Endothelial cell of umbilical vein (primary cell): ENCODE data around the gene GAB2. TPM values are rescaled to one million over a fixed set of nuclear protein-coding genes. Genes with fewer than 3 reads are reported as not detected.

ENCODE experiments used
- BruUV-seq: library from RNA; stranded (reverse); fragments of 400-500 nt; replicated peaks from 2 replicates; lab custom pipeline; 2021; lab: Mats Ljungman, UMichigan
- CTCF ChIA-PET: fragments of 300-600, 350-600 bp; sonication (Branson Sonifier 250); formaldehyde crosslinking; loops from one replicate; lab custom pipeline; 2021; ENCODE audit warnings: antibody characterized with exemption, inconsistent platforms; lab: Charles Lee
- POLR2A ChIA-PET: fragments of 300-600, 350-600 bp; sonication (Branson Sonifier 250); formaldehyde crosslinking; loops from one replicate; lab custom pipeline; 2021; ENCODE audit warnings: antibody characterized with exemption, inconsistent platforms; lab: Charles Lee
- DNase-seq: peaks from one replicate; pipeline ENCODE4 v3.0.0-alpha.2; 2011; ENCODE audit warnings: low read depth, low spot score
- FAIRE-seq: peaks from 2 replicates; lab custom pipeline; 2011; peaks lifted over from hg19 to GRCh38; lab: Jason Lieb, UNC
- H2AFZ ChIP-seq: 2 replicates; pipeline ENCODE4 v1.6.0; 2012; ENCODE audit warnings: low read depth, low read length, control low read depth, inconsistent platforms
- H3K27ac ChIP-seq: 2 replicates; pipeline ENCODE4 v1.5.1; 2011; ENCODE audit warnings: low read depth, mild to moderate bottlenecking, control low read depth, low read length, moderate library complexity; ENCODE audit not compliant: insufficient read depth
- H3K27me3 ChIP-seq, 2 experiments: 2 replicates each; pipeline versions ENCODE4 v1.6.0 to v1.6.1; 2011; ENCODE audit warnings: low read length in 2 of 2, mixed read lengths in 1 of 2; ENCODE audit not compliant: control insufficient read depth in 2 of 2, insufficient read depth in 2 of 2
- H3K36me3 ChIP-seq, 2 experiments: 2 replicates in 1 of 2; 3 replicates in 1 of 2; pipeline ENCODE4 v1.5.1; 2011; ENCODE audit warnings: low read length in 2 of 2, mild to moderate bottlenecking in 1 of 2, moderate library complexity in 1 of 2; ENCODE audit not compliant: control insufficient read depth in 2 of 2, insufficient read depth in 2 of 2; ENCODE audit errors: extremely low read depth in 1 of 2
- H3K4me1 ChIP-seq: 3 replicates; pipeline ENCODE4 v1.5.1; 2011; ENCODE audit warnings: mild to moderate bottlenecking, low read length; ENCODE audit not compliant: control insufficient read depth, insufficient read depth; ENCODE audit errors: extremely low read depth
- H3K4me2 ChIP-seq: 2 replicates; pipeline ENCODE4 v1.6.1; 2011; ENCODE audit warnings: low read length, control low read depth, mixed read lengths; ENCODE audit not compliant: insufficient read depth
- H3K4me3 ChIP-seq, 3 experiments: fragments of 200-600 bp in 1 of 3; sonication (generic), shearing (Covaris generic) in 1 of 3; replicated peaks in 1 of 3; 2 replicates each; pipeline ENCODE4 v1.5.1; 2011 to 2016; ENCODE audit warnings: control low read depth in 3 of 3, low read length in 3 of 3, mild to moderate bottlenecking in 2 of 3, inconsistent platforms in 1 of 3, low read depth in 1 of 3, moderate library complexity in 1 of 3; ENCODE audit not compliant: insufficient read depth in 1 of 3
- H3K79me2 ChIP-seq: 2 replicates; pipeline ENCODE4 v1.6.0; 2012; ENCODE audit warnings: low read length, inconsistent platforms; ENCODE audit not compliant: control insufficient read depth, insufficient read depth
- H3K9ac ChIP-seq: replicated peaks from 2 replicates; pipeline ENCODE3; 2011; ENCODE audit warnings: low read length, control low read depth; ENCODE audit not compliant: insufficient read depth; ENCODE audit errors: extremely low read depth
- H3K9me1 ChIP-seq: replicated peaks from 3 replicates; pipeline ENCODE4 v1.6.0; 2011; ENCODE audit warnings: mild to moderate bottlenecking, low read length; ENCODE audit not compliant: control insufficient read depth, insufficient read depth; ENCODE audit errors: extremely low read depth
- H3K9me3 ChIP-seq: replicated peaks from 2 replicates; pipeline ENCODE4 v1.5.1; 2012; ENCODE audit warnings: low read length, inconsistent platforms; ENCODE audit not compliant: control insufficient read depth, insufficient read depth
- H4K20me1 ChIP-seq: replicated peaks from 2 replicates; pipeline ENCODE3; 2011; ENCODE audit warnings: mild to moderate bottlenecking, low read length; ENCODE audit not compliant: control insufficient read depth, insufficient read depth; ENCODE audit errors: extremely low read depth
- EZH2 ChIP-seq: IDR thresholded peaks from 2 replicates; pipeline ENCODE4 v1.6.1; 2012; ENCODE audit warnings: borderline replicate concordance, low read depth, mild to moderate bottlenecking, moderate library complexity, low read length, inconsistent platforms; ENCODE audit not compliant: severe bottlenecking
- FOS ChIP-seq: IDR thresholded peaks from 2 replicates; pipeline ENCODE4 v1.6.1; 2011; ENCODE audit warnings: mild to moderate bottlenecking, low read length, moderate library complexity, borderline replicate concordance; ENCODE audit not compliant: insufficient read depth
- GATA2 ChIP-seq: IDR thresholded peaks from 2 replicates; pipeline ENCODE4 v1.7.0; 2011; ENCODE audit warnings: low read depth, mild to moderate bottlenecking, moderate library complexity, mixed read lengths, low read length; ENCODE audit not compliant: insufficient read length, insufficient read depth
- JUN ChIP-seq: IDR thresholded peaks from 2 replicates; pipeline ENCODE4 v1.6.1; 2011; ENCODE audit warnings: borderline replicate concordance, low read depth; ENCODE audit not compliant: insufficient read length, insufficient read depth
- MYC ChIP-seq: IDR thresholded peaks from one replicate; pipeline ENCODE4 v1.6.1; 2011; ENCODE audit warnings: mild to moderate bottlenecking, low read depth, low read length
- POLR2A ChIP-seq: IDR thresholded peaks from 2 replicates; pipeline ENCODE4 v1.6.1; 2012; ENCODE audit warnings: low read depth, mild to moderate bottlenecking, control low read depth, low read length
- POLR2AphosphoS5 ChIP-seq: IDR thresholded peaks from 2 replicates; pipeline ENCODE4 v1.6.1; 2012; ENCODE audit warnings: low read depth, mild to moderate bottlenecking, control low read depth, low read length, moderate library complexity; ENCODE audit not compliant: insufficient read depth
- dilution Hi-C: fragments of 300-500 bp; cut with MboI; formaldehyde crosslinking; loops from one replicate; pipeline ENCODE4 v1.15.0; 2019; ENCODE audit warnings: low sequenced_read_pairs; ENCODE audit not compliant: extremely low pct_ligation_motif_present
- intact Hi-C: fragments of 100-400 bp; cut with micrococcal nuclease; formaldehyde crosslinking; loops from one replicate; pipeline ENCODE4 v1.10.0; 2022
- polyA plus RNA-seq, 4 experiments: library from polyadenylated mRNA; depleted of rRNA in 3 of 4; stranded (reverse) in 3 of 4; unstranded in 1 of 4; fragments of >200 nt; gene quantifications; 2 replicates each; pipeline versions ENCODE4 v1.2.1 to v1.2.3, GENCODE V29; 2011 to 2012; ENCODE audit warnings: missing spikeins in 1 of 4
- total RNA-seq: library from RNA; stranded (reverse); gene quantifications from 2 replicates; pipeline ENCODE4 v1.2.3, GENCODE V29; 2021
- TF ChIP-seq, protein P1 (sequence below): IDR thresholded peaks from 2 replicates; pipeline ENCODE4 v1.6.1; 2011; ENCODE audit not compliant: insufficient read depth, insufficient read length
- TF ChIP-seq, protein P2 (sequence below), 2 donors: IDR thresholded peaks; 1 replicate in 1 of 2; 2 replicates in 1 of 2; pipeline ENCODE4 v1.5.1; 2011; ENCODE audit warnings: low read length in 2 of 2, mild to moderate bottlenecking in 2 of 2, moderate library complexity in 2 of 2, control low read depth in 1 of 2, inconsistent platforms in 1 of 2, low read depth in 1 of 2; ENCODE audit not compliant: insufficient read depth in 1 of 2; ENCODE audit errors: extremely low read depth in 1 of 2

GAB2 gene
- total and polyA plus RNA-seq, 2 donors (not counting 3 experiments of a cell fraction or from before 2014, with no cell fraction given): 19.6 to 39.6 TPM

DNA sequence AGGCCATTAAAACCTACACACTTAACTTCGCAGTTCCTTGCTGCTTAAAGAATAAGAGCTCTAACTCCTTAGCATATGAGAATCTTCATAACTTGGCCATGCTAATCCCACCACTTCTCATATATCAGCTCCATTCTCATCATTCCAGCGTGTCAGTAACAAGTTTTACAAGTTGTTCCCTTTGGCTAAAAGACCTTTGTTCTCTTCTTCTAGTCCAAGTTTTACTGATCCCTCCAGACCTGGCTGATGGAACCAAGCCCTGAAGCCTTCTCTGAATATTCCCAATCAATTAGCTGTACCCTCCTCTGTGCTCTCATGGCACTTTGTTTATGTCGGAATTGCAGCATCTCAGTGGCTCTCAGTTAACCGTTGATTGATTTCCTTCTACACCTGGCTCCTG lies 35.8 kb downstream of the GAB2 start:
- Histone ChIP-seq H3K9me1 (no peaks in the 10 kb centered on the region), H2AFZ (no peak overlapping the region), H3K27me3 (no peaks in the 10 kb centered on the region), H3K4me1 (no peaks in the 10 kb centered on the region), H3K9ac (no peak overlapping the region), H3K9me3 (peaks cover 4% of the 10 kb centered on the region), H3K4me2 (no peak overlapping the region), H3K27ac (no peak overlapping the region), H3K4me3 (no peak overlapping the region), H4K20me1 (peaks cover 8% of the 10 kb centered on the region), H3K36me3 (no peaks in the 10 kb centered on the region), H3K79me2 (peaks cover 71% of the 10 kb centered on the region)
- intact Hi-C loops: no loop called here
- FAIRE-seq: no peak
- TF ChIP-seq MYC (no peak), POLR2A (no peak), EZH2 (no peak), POLR2AphosphoS5 (no peak), JUN (no peak), FOS (no peak), GATA2 (no peak)
- TF ChIP-seq, protein P1, sequence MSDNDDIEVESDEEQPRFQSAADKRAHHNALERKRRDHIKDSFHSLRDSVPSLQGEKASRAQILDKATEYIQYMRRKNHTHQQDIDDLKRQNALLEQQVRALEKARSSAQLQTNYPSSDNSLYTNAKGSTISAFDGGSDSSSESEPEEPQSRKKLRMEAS: no peak
- TF ChIP-seq, protein P2, sequence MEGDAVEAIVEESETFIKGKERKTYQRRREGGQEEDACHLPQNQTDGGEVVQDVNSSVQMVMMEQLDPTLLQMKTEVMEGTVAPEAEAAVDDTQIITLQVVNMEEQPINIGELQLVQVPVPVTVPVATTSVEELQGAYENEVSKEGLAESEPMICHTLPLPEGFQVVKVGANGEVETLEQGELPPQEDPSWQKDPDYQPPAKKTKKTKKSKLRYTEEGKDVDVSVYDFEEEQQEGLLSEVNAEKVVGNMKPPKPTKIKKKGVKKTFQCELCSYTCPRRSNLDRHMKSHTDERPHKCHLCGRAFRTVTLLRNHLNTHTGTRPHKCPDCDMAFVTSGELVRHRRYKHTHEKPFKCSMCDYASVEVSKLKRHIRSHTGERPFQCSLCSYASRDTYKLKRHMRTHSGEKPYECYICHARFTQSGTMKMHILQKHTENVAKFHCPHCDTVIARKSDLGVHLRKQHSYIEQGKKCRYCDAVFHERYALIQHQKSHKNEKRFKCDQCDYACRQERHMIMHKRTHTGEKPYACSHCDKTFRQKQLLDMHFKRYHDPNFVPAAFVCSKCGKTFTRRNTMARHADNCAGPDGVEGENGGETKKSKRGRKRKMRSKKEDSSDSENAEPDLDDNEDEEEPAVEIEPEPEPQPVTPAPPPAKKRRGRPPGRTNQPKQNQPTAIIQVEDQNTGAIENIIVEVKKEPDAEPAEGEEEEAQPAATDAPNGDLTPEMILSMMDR (IDR thresholded peaks at IDR 0.05; ENCODE audit: extremely low read depth in 1 of 2, insufficient read depth in 1 of 2, low read depth in 1 of 2, low read length in 2 of 2): no peak
- ChIA-PET CTCF (interaction anchor here (1.0 kb wide), 1 partner anchor 154 kb away, joined by 3 read pairs; no protein-coding TSS in a partner anchor), POLR2A (no interaction called here)
- DNase-seq: no peak
- dilution Hi-C loops: no loop called here
- BruUV-seq: no TSS peak
